ENCODE measurements around the gene SRCIN1.

DNA sequence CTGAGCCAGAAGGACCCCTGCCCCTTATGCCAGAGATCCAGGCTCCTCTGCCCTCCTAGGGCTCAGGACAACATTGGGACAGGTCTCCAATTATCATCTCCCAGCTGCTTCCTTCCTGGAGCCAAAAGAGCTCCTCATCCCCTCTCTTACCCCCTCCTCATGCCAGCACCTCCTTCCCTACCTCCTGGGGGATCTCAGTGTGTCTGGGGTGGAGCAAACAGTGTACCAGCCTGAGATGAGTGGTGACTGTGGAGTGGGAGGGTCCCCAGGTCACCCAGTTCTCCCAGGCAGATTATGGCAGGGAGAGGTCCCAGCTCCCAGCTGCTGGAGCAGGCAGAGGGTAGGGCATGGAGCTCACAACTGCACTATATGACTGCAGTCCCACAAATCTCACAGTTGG, 23.7 kb downstream of the SRCIN1 start:
- TF ChIP-seq POLR2A (IDR thresholded peaks at IDR 0.05) = no peak
- TF ChIP-seq, protein P1, sequence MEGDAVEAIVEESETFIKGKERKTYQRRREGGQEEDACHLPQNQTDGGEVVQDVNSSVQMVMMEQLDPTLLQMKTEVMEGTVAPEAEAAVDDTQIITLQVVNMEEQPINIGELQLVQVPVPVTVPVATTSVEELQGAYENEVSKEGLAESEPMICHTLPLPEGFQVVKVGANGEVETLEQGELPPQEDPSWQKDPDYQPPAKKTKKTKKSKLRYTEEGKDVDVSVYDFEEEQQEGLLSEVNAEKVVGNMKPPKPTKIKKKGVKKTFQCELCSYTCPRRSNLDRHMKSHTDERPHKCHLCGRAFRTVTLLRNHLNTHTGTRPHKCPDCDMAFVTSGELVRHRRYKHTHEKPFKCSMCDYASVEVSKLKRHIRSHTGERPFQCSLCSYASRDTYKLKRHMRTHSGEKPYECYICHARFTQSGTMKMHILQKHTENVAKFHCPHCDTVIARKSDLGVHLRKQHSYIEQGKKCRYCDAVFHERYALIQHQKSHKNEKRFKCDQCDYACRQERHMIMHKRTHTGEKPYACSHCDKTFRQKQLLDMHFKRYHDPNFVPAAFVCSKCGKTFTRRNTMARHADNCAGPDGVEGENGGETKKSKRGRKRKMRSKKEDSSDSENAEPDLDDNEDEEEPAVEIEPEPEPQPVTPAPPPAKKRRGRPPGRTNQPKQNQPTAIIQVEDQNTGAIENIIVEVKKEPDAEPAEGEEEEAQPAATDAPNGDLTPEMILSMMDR (IDR thresholded peaks at IDR 0.05) = no peak

All from breast epithelium (tissue), 3 donors.